H1 (cell line): ENCODE measurements around the gene ISG15. TPM values are rescaled to one million over a fixed set of nuclear protein-coding genes. Genes with fewer than 3 reads are reported as not detected.

Experiments
- CTCF ChIA-PET: fragments of 300-600 bp; sonication (Branson Sonifier 250); formaldehyde crosslinking; loops from one replicate; lab custom pipeline; 2021; ENCODE audit not compliant: partially characterized antibody; lab: Charles Lee
- POLR2A ChIA-PET: fragments of 300-600 bp; sonication (Branson Sonifier 250); formaldehyde crosslinking; loops from one replicate; lab custom pipeline; 2021; ENCODE audit warnings: inconsistent platforms; ENCODE audit not compliant: partially characterized antibody; lab: Charles Lee
- DNase-seq, 2 experiments: peaks; one replicate each; pipeline versions ENCODE4 v3.0.0 to v3.0.0-alpha.2; 2010 to 2022; ENCODE audit warnings: low spot score in 2 of 2, low read depth in 1 of 2, mixed read lengths in 1 of 2
- FAIRE-seq: peaks from 2 replicates; lab custom pipeline; 2011; peaks lifted over from hg19 to GRCh38; lab: Jason Lieb, UNC
- H2AFZ ChIP-seq: 2 replicates; pipeline ENCODE4 v1.8.1; 2012; ENCODE audit warnings: low read length, inconsistent platforms
- H2AK5ac ChIP-seq: 2 replicates; pipeline ENCODE4 v1.6.1; 2013; ENCODE audit warnings: low read depth, low read length
- H2BK120ac ChIP-seq: replicated peaks from 2 replicates; pipeline ENCODE3; 2013; ENCODE audit warnings: low read depth, low read length, inconsistent platforms
- H2BK12ac ChIP-seq: 2 replicates; pipeline ENCODE4 v1.6.1; 2013; ENCODE audit warnings: low read depth, low read length
- H2BK15ac ChIP-seq: 2 replicates; pipeline ENCODE4 v1.6.1; 2013; ENCODE audit warnings: low read length
- H2BK20ac ChIP-seq: 2 replicates; pipeline ENCODE4 v1.6.1; 2013; ENCODE audit warnings: low read length
- H2BK5ac ChIP-seq: 2 replicates; pipeline ENCODE4 v1.6.1; 2013; ENCODE audit warnings: low read depth, low read length
- H3K14ac ChIP-seq: 2 replicates; pipeline ENCODE4 v1.6.1; 2013; ENCODE audit warnings: inconsistent platforms; ENCODE audit not compliant: insufficient read length
- H3K18ac ChIP-seq: 2 replicates; pipeline ENCODE4 v1.6.1; 2013; ENCODE audit warnings: low read length; ENCODE audit errors: extremely low read depth
- H3K23ac ChIP-seq: 2 replicates; pipeline ENCODE4 v1.6.1; 2013; ENCODE audit warnings: inconsistent platforms; ENCODE audit not compliant: insufficient read length
- H3K23me2 ChIP-seq: 2 replicates; pipeline ENCODE4 v1.6.1; 2013; ENCODE audit warnings: low read depth, low read length
- H3K27ac ChIP-seq: 2 replicates; pipeline ENCODE4 v1.6.1; 2011; ENCODE audit warnings: low read depth, low read length, inconsistent platforms
- H3K27me3 ChIP-seq, 4 experiments: replicated peaks in 1 of 4; 1 replicate in 1 of 4; 2 replicates in 3 of 4; pipeline versions ENCODE4 v1.6.1 to v1.8.1; 2011 to 2013; ENCODE audit warnings: low read length in 3 of 4, mild to moderate bottlenecking in 3 of 4, inconsistent platforms in 2 of 4, mixed read lengths in 2 of 4, moderate library complexity in 1 of 4; ENCODE audit not compliant: control insufficient read depth in 3 of 4, insufficient read depth in 3 of 4; ENCODE audit errors: extremely low read depth in 1 of 4
- H3K36me3 ChIP-seq, 4 experiments: 2 replicates each; pipeline versions ENCODE4 v1.6.1 to v1.8.1; 2011 to 2013; ENCODE audit warnings: mild to moderate bottlenecking in 4 of 4, low read length in 3 of 4, moderate library complexity in 2 of 4, control low read depth in 1 of 4, inconsistent platforms in 1 of 4; ENCODE audit not compliant: insufficient read depth in 4 of 4, control insufficient read depth in 2 of 4
- H3K4ac ChIP-seq: replicated peaks from 2 replicates; pipeline ENCODE3; 2013; ENCODE audit warnings: low read length, low read depth, mixed read lengths, inconsistent platforms; ENCODE audit not compliant: insufficient read length
- H3K4me1 ChIP-seq, 4 experiments: replicated peaks in 1 of 4; 1 replicate in 1 of 4; 2 replicates in 3 of 4; pipeline versions ENCODE4 v1.6.1 to v1.8.1; 2011 to 2013; ENCODE audit warnings: low read length in 3 of 4, inconsistent platforms in 2 of 4, mixed read lengths in 1 of 4; ENCODE audit not compliant: insufficient read depth in 4 of 4, control insufficient read depth in 3 of 4
- H3K4me2 ChIP-seq, 2 experiments: 2 replicates each; pipeline versions ENCODE4 v1.6.1 to v1.8.1; 2011 to 2013; ENCODE audit warnings: low read depth in 2 of 2, low read length in 2 of 2, control low read depth in 1 of 2, inconsistent platforms in 1 of 2, mild to moderate bottlenecking in 1 of 2; ENCODE audit not compliant: insufficient read depth in 1 of 2
- H3K4me3 ChIP-seq, 4 experiments: fragments of 200-600, 300-600 bp in 1 of 4; sonication (generic), shearing (Covaris generic), sonication (Bioruptor Twin) in 1 of 4; 2 replicates each; pipeline versions ENCODE4 v1.5.1 to v1.8.1; 2011 to 2016; ENCODE audit warnings: low read length in 4 of 4, low read depth in 3 of 4, control low read depth in 2 of 4, inconsistent platforms in 2 of 4, mild to moderate bottlenecking in 2 of 4, mixed read lengths in 1 of 4, moderate library complexity in 1 of 4; ENCODE audit not compliant: insufficient read depth in 2 of 4; ENCODE audit errors: extremely low read depth in 1 of 4
- H3K56ac ChIP-seq: replicated peaks from 2 replicates; pipeline ENCODE3; 2013; ENCODE audit warnings: low read depth, mild to moderate bottlenecking, mixed read lengths, low read length, inconsistent platforms; ENCODE audit not compliant: insufficient read length
- H3K79me1 ChIP-seq: 2 replicates; pipeline ENCODE4 v1.6.1; 2013; ENCODE audit warnings: low read depth, low read length, control low read depth
- H3K79me2 ChIP-seq, 2 experiments: 2 replicates each; pipeline versions ENCODE4 v1.6.1 to v1.8.1; 2012 to 2013; ENCODE audit warnings: low read length in 2 of 2, mild to moderate bottlenecking in 2 of 2, inconsistent platforms in 1 of 2; ENCODE audit not compliant: insufficient read depth in 2 of 2, control insufficient read depth in 1 of 2
- H3K9ac ChIP-seq, 4 experiments: replicated peaks in 1 of 4; 1 replicate in 1 of 4; 2 replicates in 3 of 4; pipeline versions ENCODE4 v1.6.1 to v1.8.1; 2011 to 2013; ENCODE audit warnings: low read depth in 3 of 4, low read length in 3 of 4, control low read depth in 2 of 4, mild to moderate bottlenecking in 2 of 4, moderate library complexity in 2 of 4, inconsistent platforms in 1 of 4; ENCODE audit errors: extremely low read depth in 1 of 4
- H3K9me3 ChIP-seq, 2 experiments: 2 replicates each; pipeline versions ENCODE4 v1.6.1 to v1.8.1; 2012 to 2013; ENCODE audit warnings: mild to moderate bottlenecking in 2 of 2, moderate library complexity in 2 of 2, control low read depth in 1 of 2, inconsistent platforms in 1 of 2, low read depth in 1 of 2, low read length in 1 of 2, mixed read lengths in 1 of 2; ENCODE audit not compliant: insufficient read depth in 2 of 2
- H4K20me1 ChIP-seq, 2 experiments: replicated peaks in 1 of 2; 2 replicates each; pipeline versions ENCODE3 to v1.8.1; 2011 to 2013; ENCODE audit warnings: inconsistent platforms in 2 of 2, low read length in 2 of 2, mild to moderate bottlenecking in 1 of 2; ENCODE audit not compliant: insufficient read depth in 2 of 2, control insufficient read depth in 1 of 2
- H4K5ac ChIP-seq: 2 replicates; pipeline ENCODE4 v1.6.1; 2013; ENCODE audit warnings: low read length, low read depth, mixed read lengths, inconsistent platforms; ENCODE audit not compliant: insufficient read length
- H4K8ac ChIP-seq: 2 replicates; pipeline ENCODE4 v1.8.0; 2013; ENCODE audit warnings: mild to moderate bottlenecking, moderate library complexity, low read length, inconsistent platforms; ENCODE audit not compliant: insufficient read depth; ENCODE audit errors: extremely low read depth
- H4K91ac ChIP-seq: replicated peaks from 2 replicates; pipeline ENCODE3; 2013; ENCODE audit warnings: low read length, mixed read lengths, inconsistent platforms; ENCODE audit not compliant: insufficient read length
- CHD1 ChIP-seq: IDR thresholded peaks from 2 replicates; pipeline ENCODE4 v1.6.1; 2012; ENCODE audit warnings: low read depth, low read length, improper control_type of control experiment
- E2F6 ChIP-seq: IDR thresholded peaks from 2 replicates; pipeline ENCODE4 v1.6.1; 2012; ENCODE audit warnings: inconsistent platforms
- KDM4A ChIP-seq: IDR thresholded peaks from one replicate; pipeline ENCODE4 v1.7.1; 2012; ENCODE audit warnings: low read depth, mild to moderate bottlenecking, moderate library complexity, low read length, inconsistent platforms; ENCODE audit not compliant: severe bottlenecking
- RBBP5 ChIP-seq: IDR thresholded peaks from 2 replicates; pipeline ENCODE4 v1.7.1; 2012; ENCODE audit warnings: low read depth, mild to moderate bottlenecking, inconsistent platforms, low read length, moderate library complexity, borderline replicate concordance
- SUZ12 ChIP-seq: fragments of 200-600 bp; sonication (generic); IDR thresholded peaks from 2 replicates; pipeline ENCODE4 v1.6.1; 2012; ENCODE audit warnings: mild to moderate bottlenecking, inconsistent platforms, low read length, moderate library complexity, mixed read lengths
- WGBS, 2 experiments: shearing (Covaris generic) in 1 of 2; methylation state at CpG; one replicate each; pipeline versions ENCODE4 v1.1.6 to v1.1.7; 2013 to 2015; ENCODE audit warnings: low lambda C conversion rate in 2 of 2, mixed read lengths in 2 of 2, inconsistent platforms in 1 of 2, low coverage in 1 of 2, missing lambda C conversion rate in 1 of 2; ENCODE audit not compliant: insufficient replicate concordance in 2 of 2, insufficient coverage in 1 of 2, insufficient read length in 1 of 2; ENCODE audit errors: extremely low coverage in 1 of 2, missing lambda C conversion rate in 1 of 2; 5-methylcytosine and 5-hydroxymethylcytosine counted together
- polyA plus RNA-seq, 7 experiments: library from polyadenylated mRNA; depleted of rRNA in 3 of 7; stranded (reverse) in 5 of 7; unstranded in 2 of 7; fragments of >200 nt in 5 of 7; fragments of 200-250 nt in 2 of 7; gene quantifications; 1 replicate in 5 of 7; 2 replicates in 1 of 7; 4 replicates in 1 of 7; pipeline versions ENCODE4 v1.2.1 to v1.2.3, GENCODE V29; 2011 to 2013; ENCODE audit warnings: missing spikeins in 2 of 7, mixed read lengths in 2 of 7
- total RNA-seq: library from RNA; stranded (reverse); fragmentation: NEBNext Ultra II Directional; extraction: Animal tissue kit (Norgen Biotek cat#: 25700); gene quantifications from 2 replicates; pipeline ENCODE4 v1.2.1, GENCODE V29; 2021

Gene ISG15
- total and polyA plus RNA-seq, 2 of the 8 experiments (the other 6 are each of a cell fraction or from before 2014, with no cell fraction given) = 29.3 to 121 TPM

- no peak overlapping the region for H3K23ac ChIP-seq
- H2BK5ac ChIP-seq = no peak overlapping the region
- no peak overlapping the region for H4K91ac ChIP-seq
- H3K79me1 ChIP-seq = no peaks in the 10 kb centered on the region
- H3K27me3 ChIP-seq = peaks cover 9 to 45% (median 33%) of the 10 kb centered on the region in 4 experiments
- peaks cover 0 to 21% of the 10 kb centered on the region in 2 experiments for H4K20me1 ChIP-seq
- H3K9ac ChIP-seq = no peak overlapping the region
- peak overlapping the region; percentile 43 to 76 (median 48) for H3K4me3 ChIP-seq
- no peak overlapping the region for H3K14ac ChIP-seq
- ChIA-PET CTCF (interaction anchor here (0.7 to 10.2 kb wide), 14 partner anchors 12 to 232 kb away, joined by 3 to 70 read pairs (median 5); partner anchors contain the start of gene ISG15), POLR2A (interaction anchor here (0.6 to 6.9 kb wide), 14 partner anchors 8 to 253 kb away, joined by 3 to 70 read pairs (median 4); no protein-coding TSS in a partner anchor)
- no peak overlapping the region for H2AK5ac ChIP-seq
- no peak overlapping the region; the same call in 1 of the 2 replicates for H2AFZ ChIP-seq
- TF ChIP-seq RBBP5 = 0 out of 2 replicates have a peak, but pooled peaks have one; percentile 38
- peak; percentile 50 for TF ChIP-seq KDM4A
- no peak for TF ChIP-seq E2F6
- no peak for TF ChIP-seq CHD1
- peak; percentile 28; the same call in 1 of the 2 replicates for TF ChIP-seq SUZ12
- no peak overlapping the region for H2BK15ac ChIP-seq
- no peak overlapping the region for H4K5ac ChIP-seq
- H4K8ac ChIP-seq = peak overlapping the region; percentile 65; the same call in 1 of the 2 replicates
- H3K9me3 ChIP-seq = no peaks in the 10 kb centered on the region
- H3K18ac ChIP-seq = no peak overlapping the region
- peaks cover 0 to 15% (median 4%) of the 10 kb centered on the region in 4 experiments; a peak in 5 of 8 replicates for H3K36me3 ChIP-seq
- DNase-seq (peak in 1 of 2 experiments; percentile 76), FAIRE-seq (no peak)
- H2BK20ac ChIP-seq = no peak overlapping the region
- peaks cover 0 to 14% (median 9%) of the 10 kb centered on the region in 4 experiments; a peak in 5 of 7 replicates for H3K4me1 ChIP-seq
- no peak overlapping the region for H3K4ac ChIP-seq
- H2BK120ac ChIP-seq = no peak overlapping the region
- no peak overlapping the region for H2BK12ac ChIP-seq
- H3K56ac ChIP-seq = no peak overlapping the region
- H3K79me2 ChIP-seq = no peaks in the 10 kb centered on the region
- WGBS, 2 experiments = 3% methylated on average over 20 of the region's 48 CpGs; no CpG with 5 or more reads in 1 of the 2 experiments
- H3K23me2 ChIP-seq = peaks cover 7% of the 10 kb centered on the region; the same call in 1 of the 2 replicates
- peak overlapping the region; percentile 42 to 98 for H3K4me2 ChIP-seq
- H3K27ac ChIP-seq = no peak overlapping the region
Observed at GRCh38 chr1:1058921-1059493, 45.7 kb downstream of the ISG15 start.
